Calu3 (cell line): ENCODE measurements around the gene SLC11A2. TPM values are rescaled to one million over a fixed set of nuclear protein-coding genes. Genes with fewer than 3 reads are reported as not detected.

ENCODE experiments used
- BruUV-seq: library from RNA; stranded (reverse); fragments of 400-500 nt; replicated peaks from 2 replicates; lab custom pipeline; 2021; lab: Mats Ljungman, UMichigan
- CTCF ChIA-PET: fragments of 300-600 bp; sonication (Branson Sonifier 250); formaldehyde crosslinking; loops from one replicate; lab custom pipeline; 2022; ENCODE audit warnings: antibody characterized with exemption; lab: Charles Lee
- DNase-seq: peaks from one replicate; pipeline ENCODE4 v3.0.0; 2022
- H3K27ac Mint-ChIP-seq: one replicate; pipeline ENCODE4 v1.8.0; 2022; ENCODE audit warnings: mixed read lengths; ENCODE audit not compliant: unreplicated experiment
- H3K27me3 Mint-ChIP-seq: one replicate; pipeline ENCODE4 v1.8.0; 2022; ENCODE audit warnings: mixed read lengths; ENCODE audit not compliant: unreplicated experiment
- H3K36me3 Mint-ChIP-seq: one replicate; pipeline ENCODE4 v1.8.0; 2022; ENCODE audit warnings: mild to moderate bottlenecking, moderate library complexity, mixed read lengths; ENCODE audit not compliant: insufficient read depth, unreplicated experiment
- H3K4me1 Mint-ChIP-seq: one replicate; pipeline ENCODE4 v1.8.0; 2022; ENCODE audit warnings: mild to moderate bottlenecking, low read depth, mixed read lengths; ENCODE audit not compliant: unreplicated experiment
- H3K4me3 Mint-ChIP-seq: one replicate; pipeline ENCODE4 v1.8.0; 2022; ENCODE audit warnings: mild to moderate bottlenecking, low read depth, moderate library complexity, mixed read lengths; ENCODE audit not compliant: unreplicated experiment
- H3K9me3 Mint-ChIP-seq: one replicate; pipeline ENCODE4 v1.8.0; 2022; ENCODE audit warnings: low read depth, mixed read lengths; ENCODE audit not compliant: unreplicated experiment
- intact Hi-C: fragments of 100-400 bp; cut with micrococcal nuclease; formaldehyde crosslinking; loops from one replicate; pipeline ENCODE4 v1.10.0; 2022; ENCODE audit not compliant: unreplicated experiment
- total RNA-seq: library from RNA; stranded (reverse); gene quantifications from 2 replicates; pipeline ENCODE4 v1.2.3, GENCODE V29; 2022
- TF ChIP-seq, protein P1 (sequence below): fragments of 200-600 bp; IDR thresholded peaks from one replicate; pipeline ENCODE4 v1.8.0; 2022; ENCODE audit warnings: antibody characterized with exemption; ENCODE audit not compliant: unreplicated experiment

SLC11A2 gene
- total RNA-seq, 1 experiment from 2014 or later, result 51.3 TPM

DNA sequence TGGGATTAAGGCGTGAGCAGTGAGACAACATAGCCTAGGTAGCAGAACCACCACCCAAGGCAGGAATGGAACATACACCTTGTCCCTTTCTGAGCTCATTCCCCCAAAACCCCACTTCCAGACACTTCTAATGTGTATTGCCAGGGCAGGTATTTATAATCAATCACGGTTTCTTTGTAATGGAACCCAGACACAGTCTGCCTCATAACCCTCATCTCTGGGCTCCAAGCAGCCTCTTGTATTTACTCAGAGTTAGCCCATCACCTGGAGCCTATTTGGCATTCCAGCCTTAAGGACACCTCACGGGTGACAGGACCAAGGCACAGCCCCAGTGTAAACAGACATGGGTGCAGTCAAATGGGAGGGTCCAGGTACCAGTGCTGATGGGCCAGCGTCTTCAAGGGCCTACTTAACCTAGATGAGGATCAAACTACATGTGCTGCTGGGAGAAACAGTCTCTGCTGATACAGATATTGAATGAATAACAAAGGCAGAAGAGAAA is 76.3 kb downstream of the SLC11A2 start:
- CTCF ChIA-PET, result interaction anchor here (0.8 kb wide), 1 partner anchor 15 kb away, joined by 3 read pairs; no protein-coding TSS in a partner anchor
- no peaks in the 10 kb centered on the region for H3K9me3 Mint-ChIP-seq
- H3K27me3 Mint-ChIP-seq, result no peaks in the 10 kb centered on the region
- TF ChIP-seq, protein P1, sequence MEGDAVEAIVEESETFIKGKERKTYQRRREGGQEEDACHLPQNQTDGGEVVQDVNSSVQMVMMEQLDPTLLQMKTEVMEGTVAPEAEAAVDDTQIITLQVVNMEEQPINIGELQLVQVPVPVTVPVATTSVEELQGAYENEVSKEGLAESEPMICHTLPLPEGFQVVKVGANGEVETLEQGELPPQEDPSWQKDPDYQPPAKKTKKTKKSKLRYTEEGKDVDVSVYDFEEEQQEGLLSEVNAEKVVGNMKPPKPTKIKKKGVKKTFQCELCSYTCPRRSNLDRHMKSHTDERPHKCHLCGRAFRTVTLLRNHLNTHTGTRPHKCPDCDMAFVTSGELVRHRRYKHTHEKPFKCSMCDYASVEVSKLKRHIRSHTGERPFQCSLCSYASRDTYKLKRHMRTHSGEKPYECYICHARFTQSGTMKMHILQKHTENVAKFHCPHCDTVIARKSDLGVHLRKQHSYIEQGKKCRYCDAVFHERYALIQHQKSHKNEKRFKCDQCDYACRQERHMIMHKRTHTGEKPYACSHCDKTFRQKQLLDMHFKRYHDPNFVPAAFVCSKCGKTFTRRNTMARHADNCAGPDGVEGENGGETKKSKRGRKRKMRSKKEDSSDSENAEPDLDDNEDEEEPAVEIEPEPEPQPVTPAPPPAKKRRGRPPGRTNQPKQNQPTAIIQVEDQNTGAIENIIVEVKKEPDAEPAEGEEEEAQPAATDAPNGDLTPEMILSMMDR, result no peak
- BruUV-seq, result no TSS peak
- no peak for DNase-seq
- H3K27ac Mint-ChIP-seq, result no peak overlapping the region
- H3K36me3 Mint-ChIP-seq, result no peaks in the 10 kb centered on the region
- no peaks in the 10 kb centered on the region for H3K4me1 Mint-ChIP-seq
- intact Hi-C loops, result no loop called here
- no peak overlapping the region for H3K4me3 Mint-ChIP-seq

DNA sequence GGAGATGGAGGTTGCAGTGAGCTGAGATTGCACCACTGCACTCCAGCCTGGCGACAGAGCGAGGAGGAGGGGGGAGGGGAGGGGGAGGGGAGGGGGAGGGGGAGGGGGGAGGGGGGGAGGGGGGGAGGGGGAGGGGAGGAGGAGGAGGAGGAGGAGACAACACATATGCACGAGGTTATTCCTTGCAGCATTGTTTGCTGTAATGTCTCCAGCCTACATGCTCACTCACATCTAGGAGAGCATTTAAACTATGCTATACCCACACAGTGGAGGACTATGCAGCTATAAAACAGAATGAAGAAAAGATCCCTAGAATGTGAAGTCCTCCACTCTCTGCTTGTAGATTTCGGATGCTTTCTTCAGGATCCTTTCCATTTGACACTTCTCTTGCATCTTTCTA is 77.4 kb downstream of the SLC11A2 start:
- no peak for DNase-seq
- BruUV-seq, result no TSS peak
- Mint-ChIP-seq H3K9me3 (no peaks in the 10 kb centered on the region), H3K4me3 (no peak overlapping the region), H3K27ac (no peak overlapping the region), H3K4me1 (no peaks in the 10 kb centered on the region), H3K36me3 (no peaks in the 10 kb centered on the region), H3K27me3 (no peaks in the 10 kb centered on the region)
- CTCF ChIA-PET, result no interaction called here
- intact Hi-C loops, result no loop called here
- TF ChIP-seq, protein P1, result no peak

DNA sequence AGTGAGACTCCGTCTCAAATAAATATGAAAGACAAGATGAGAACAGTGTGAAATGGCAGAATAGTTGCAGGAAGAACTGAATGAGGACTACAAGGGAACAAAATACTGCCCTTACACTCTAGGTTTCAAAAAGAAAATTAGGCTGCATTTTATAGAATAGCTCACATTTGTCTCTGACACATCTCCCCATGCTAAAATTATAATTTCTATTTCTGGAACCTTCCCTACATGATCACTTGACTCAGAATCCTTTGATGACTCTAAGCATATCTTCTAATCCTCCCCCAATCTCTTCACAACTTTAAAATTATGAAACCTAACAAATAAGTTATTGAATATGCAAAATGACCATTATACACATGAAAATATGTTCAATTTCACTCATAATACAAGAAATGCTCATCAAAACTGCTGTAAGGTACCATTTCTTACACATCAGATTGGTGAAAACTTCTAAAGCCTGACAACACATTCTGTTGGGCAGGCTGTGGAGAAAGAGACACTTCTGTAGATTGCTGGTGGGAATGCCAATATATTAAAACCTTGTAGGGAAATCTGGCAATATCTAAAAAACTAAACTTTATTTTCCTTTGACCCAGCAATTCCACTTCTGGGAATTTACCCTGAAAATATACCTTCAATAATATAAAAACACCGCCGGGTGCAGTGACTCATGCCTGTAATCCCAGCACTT is 78.1 kb downstream of the SLC11A2 start:
- Mint-ChIP-seq H3K27me3 (no peaks in the 10 kb centered on the region), H3K4me1 (no peaks in the 10 kb centered on the region), H3K36me3 (no peaks in the 10 kb centered on the region), H3K27ac (no peak overlapping the region), H3K9me3 (no peaks in the 10 kb centered on the region), H3K4me3 (no peak overlapping the region)
- intact Hi-C loops, result no loop called here
- no TSS peak for BruUV-seq
- TF ChIP-seq, protein P1, result no peak
- DNase-seq, result no peak
- CTCF ChIA-PET, result no interaction called here

DNA sequence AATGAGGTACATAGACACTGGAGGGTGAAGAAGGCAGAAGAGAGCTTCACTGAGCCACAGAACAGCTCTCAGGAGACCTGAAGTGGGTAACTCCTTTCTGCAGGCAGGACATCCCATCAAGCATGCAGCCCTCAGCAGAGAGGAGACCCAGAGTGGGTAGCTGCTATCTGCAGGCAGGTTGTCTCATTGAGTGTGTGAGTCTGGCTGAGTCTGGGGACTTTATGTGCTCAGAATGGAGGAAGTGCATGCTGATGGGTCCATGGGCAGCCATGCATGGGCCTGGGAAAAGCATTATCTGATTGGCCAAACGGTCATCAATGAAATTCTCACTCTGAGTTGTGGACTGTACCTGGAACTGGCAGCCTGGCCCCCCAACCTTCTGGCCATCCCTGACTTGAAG is 88.5 kb downstream of the SLC11A2 start:
- TF ChIP-seq, protein P1, result no peak
- BruUV-seq, result no TSS peak
- Mint-ChIP-seq H3K4me1 (peaks cover 8% of the 10 kb centered on the region), H3K27me3 (no peaks in the 10 kb centered on the region), H3K27ac (no peak overlapping the region), H3K36me3 (no peaks in the 10 kb centered on the region), H3K4me3 (no peak overlapping the region), H3K9me3 (peaks cover 2% of the 10 kb centered on the region)
- DNase-seq, result no peak
- CTCF ChIA-PET, result no interaction called here
- intact Hi-C loops, result no loop called here
